AG04450 (cell line): ENCODE data around the gene ZNF112. TPM values are rescaled to one million over a fixed set of nuclear protein-coding genes. Genes with fewer than 3 reads are reported as not detected.

Experiments
- CTCF ChIA-PET: fragments of 300-600, 350-600 bp; formaldehyde crosslinking; extraction: SDS; loops from one replicate; lab custom pipeline; 2022; ENCODE audit warnings: antibody characterized with exemption, inconsistent platforms; lab: Charles Lee
- POLR2A ChIA-PET: fragments of 350-600 bp; formaldehyde crosslinking; extraction: SDS; loops from one replicate; lab custom pipeline; 2021; ENCODE audit warnings: antibody characterized with exemption, inconsistent platforms; lab: Yijun Ruan, JAX
- DNase-seq: peaks from one replicate; pipeline ENCODE4 v3.0.0-alpha.2; 2011; ENCODE audit warnings: low read depth, low spot score
- H3K27ac ChIP-seq: one replicate; pipeline ENCODE4 v1.5.1; 2012; ENCODE audit warnings: low read depth, low read length, control low read depth
- H3K27me3 ChIP-seq: one replicate; pipeline ENCODE4 v1.6.0; 2012; ENCODE audit warnings: low read length; ENCODE audit not compliant: control insufficient read depth, insufficient read depth
- H3K4me3 ChIP-seq: 2 replicates; pipeline ENCODE4 v1.5.1; 2011; ENCODE audit warnings: mild to moderate bottlenecking, low read depth, low read length, control low read depth
- H3K9me3 ChIP-seq: 2 replicates; pipeline ENCODE4 v1.5.1; 2012; ENCODE audit warnings: low read length; ENCODE audit not compliant: control insufficient read depth, insufficient read depth
- polyA plus RNA-seq: library from polyadenylated mRNA; depleted of rRNA; stranded (reverse); fragments of >200 nt; gene quantifications from 2 replicates; pipeline ENCODE4 v1.2.3, GENCODE V29; 2011
- TF ChIP-seq, protein P1 (sequence below): IDR thresholded peaks from 2 replicates; pipeline ENCODE4 v1.5.1; 2011; ENCODE audit warnings: low read depth, low read length, control low read depth, inconsistent platforms

The ZNF112 gene
- polyA plus RNA-seq, 1 experiment, result 6.9 TPM

DNA sequence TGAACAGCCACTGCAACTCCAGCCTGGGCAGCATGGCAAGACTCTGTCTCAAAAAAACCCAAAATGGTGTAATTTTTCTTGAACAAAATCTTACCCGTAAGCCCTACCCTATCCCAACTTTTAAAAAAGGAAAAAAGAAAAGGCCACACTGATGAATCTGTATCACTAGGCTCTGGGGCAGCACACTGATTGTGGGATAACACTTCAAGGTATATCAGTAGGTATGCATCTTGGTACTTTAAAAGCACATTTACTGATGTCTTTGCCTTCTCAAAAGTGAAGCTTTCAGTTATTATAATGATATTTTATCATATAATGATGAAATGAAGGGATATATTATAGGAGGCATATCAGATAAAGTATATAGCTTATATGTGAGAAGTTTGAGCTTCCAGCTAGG lies 24.3 kb downstream of the ZNF112 start:
- no peak for DNase-seq

DNA sequence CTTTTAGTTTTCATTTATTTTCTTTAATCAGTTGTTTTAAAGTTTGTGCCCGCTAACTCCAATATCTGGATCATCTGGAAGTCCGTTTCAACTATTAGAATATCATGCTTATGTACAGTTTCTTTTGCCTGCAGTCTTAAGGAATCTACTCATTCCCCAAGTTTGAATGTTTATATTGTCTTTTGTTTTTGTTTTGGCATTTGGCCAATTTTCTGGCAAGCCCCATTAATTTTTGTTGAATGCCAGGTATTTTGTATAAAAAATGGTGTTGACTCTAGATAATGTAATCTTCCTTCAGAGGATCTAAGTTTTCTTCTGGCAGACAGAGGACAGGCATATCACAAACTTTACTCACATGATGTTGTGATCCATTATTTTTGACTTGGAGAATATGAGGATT lies 40.6 kb downstream of the ZNF112 start:
- Histone ChIP-seq H3K4me3 (no peak overlapping the region), H3K27ac (no peak overlapping the region), H3K9me3 (no peaks in the 10 kb centered on the region), H3K27me3 (no peaks in the 10 kb centered on the region)
- POLR2A ChIA-PET, result no interaction called here
- TF ChIP-seq, protein P1, sequence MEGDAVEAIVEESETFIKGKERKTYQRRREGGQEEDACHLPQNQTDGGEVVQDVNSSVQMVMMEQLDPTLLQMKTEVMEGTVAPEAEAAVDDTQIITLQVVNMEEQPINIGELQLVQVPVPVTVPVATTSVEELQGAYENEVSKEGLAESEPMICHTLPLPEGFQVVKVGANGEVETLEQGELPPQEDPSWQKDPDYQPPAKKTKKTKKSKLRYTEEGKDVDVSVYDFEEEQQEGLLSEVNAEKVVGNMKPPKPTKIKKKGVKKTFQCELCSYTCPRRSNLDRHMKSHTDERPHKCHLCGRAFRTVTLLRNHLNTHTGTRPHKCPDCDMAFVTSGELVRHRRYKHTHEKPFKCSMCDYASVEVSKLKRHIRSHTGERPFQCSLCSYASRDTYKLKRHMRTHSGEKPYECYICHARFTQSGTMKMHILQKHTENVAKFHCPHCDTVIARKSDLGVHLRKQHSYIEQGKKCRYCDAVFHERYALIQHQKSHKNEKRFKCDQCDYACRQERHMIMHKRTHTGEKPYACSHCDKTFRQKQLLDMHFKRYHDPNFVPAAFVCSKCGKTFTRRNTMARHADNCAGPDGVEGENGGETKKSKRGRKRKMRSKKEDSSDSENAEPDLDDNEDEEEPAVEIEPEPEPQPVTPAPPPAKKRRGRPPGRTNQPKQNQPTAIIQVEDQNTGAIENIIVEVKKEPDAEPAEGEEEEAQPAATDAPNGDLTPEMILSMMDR, result no peak
- CTCF ChIA-PET, result no interaction called here
- no peak for DNase-seq

More for the DNA sequence above, 24.3 kb downstream of the ZNF112 start:
- Histone ChIP-seq H3K27ac (no peak overlapping the region), H3K4me3 (no peak overlapping the region), H3K9me3 (peaks cover 19% of the 10 kb centered on the region), H3K27me3 (no peaks in the 10 kb centered on the region)
- TF ChIP-seq, protein P1, result no peak
- POLR2A ChIA-PET, result no interaction called here
- CTCF ChIA-PET, result no interaction called here

DNA sequence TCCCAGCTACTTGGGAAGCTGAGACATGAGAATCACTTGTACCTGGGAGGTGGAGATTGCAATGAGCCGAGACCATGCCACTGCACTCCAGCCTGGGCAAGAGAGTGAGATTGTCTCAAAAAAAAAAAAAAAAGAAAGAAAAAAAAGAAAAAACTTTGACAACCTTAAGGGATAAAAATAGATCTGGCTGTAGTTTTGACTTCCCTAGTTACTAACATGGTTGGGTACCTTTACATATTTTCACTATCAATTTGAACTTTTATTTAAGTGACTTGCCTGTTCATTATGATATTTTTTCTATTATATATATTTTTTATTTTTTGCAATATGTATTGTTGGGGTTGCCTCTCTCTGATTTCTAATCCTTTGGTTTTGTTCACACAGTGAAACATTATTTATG lies 43.2 kb downstream of the ZNF112 start:
- TF ChIP-seq, protein P1, result no peak
- POLR2A ChIA-PET, result no interaction called here
- Histone ChIP-seq H3K27me3 (no peaks in the 10 kb centered on the region), H3K4me3 (no peak overlapping the region), H3K9me3 (no peaks in the 10 kb centered on the region), H3K27ac (no peak overlapping the region)
- CTCF ChIA-PET, result no interaction called here
- DNase-seq, result no peak

DNA sequence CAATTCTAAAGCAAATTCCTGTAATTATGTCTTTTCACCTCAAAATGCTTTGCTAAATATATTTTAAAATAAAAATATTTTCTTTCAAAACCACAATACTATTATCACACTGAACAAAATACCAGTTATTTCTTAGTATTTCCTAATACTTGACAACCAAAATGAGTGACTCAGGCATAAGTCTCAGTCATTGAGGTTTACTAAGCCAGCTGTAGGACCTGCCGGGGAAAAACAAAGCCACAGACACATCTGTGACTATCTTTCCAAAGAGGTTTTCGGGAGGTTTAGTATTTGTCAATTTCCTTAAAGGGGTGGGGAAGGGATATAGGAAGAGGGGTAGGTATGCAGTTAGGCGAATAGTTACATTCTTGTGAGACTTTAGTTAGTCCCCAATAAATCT lies 48.5 kb downstream of the ZNF112 start:
- TF ChIP-seq, protein P1, result no peak
- Histone ChIP-seq H3K27ac (no peak overlapping the region), H3K4me3 (no peak overlapping the region), H3K27me3 (no peaks in the 10 kb centered on the region), H3K9me3 (peaks cover 4% of the 10 kb centered on the region; the same call in 1 of the 2 replicates)
- CTCF ChIA-PET, result no interaction called here
- POLR2A ChIA-PET, result no interaction called here
- DNase-seq, result no peak

DNA sequence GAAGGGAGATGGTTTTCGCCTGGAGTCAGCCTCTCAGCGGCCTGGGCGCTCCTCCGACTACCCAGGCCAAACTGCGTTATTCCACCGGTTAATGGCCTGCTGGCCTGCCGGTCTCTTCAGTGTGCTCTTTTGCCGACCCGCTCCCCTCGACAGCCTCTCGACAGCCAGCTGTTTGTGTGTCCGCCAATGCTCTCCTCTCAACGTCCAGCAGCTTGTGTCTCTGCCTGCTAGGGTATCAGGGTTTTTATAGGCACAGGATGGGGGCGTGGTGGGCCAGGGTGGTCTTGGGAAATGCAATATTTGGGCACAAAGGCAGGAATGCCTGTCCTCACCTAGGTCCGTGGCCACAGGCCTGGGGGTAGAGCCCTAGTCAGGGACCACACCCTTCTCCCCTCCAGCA lies 50.2 kb downstream of the ZNF112 start:
- ChIA-PET POLR2A (no interaction called here), CTCF (no interaction called here)
- DNase-seq, result no peak
- Histone ChIP-seq H3K4me3 (no peak overlapping the region), H3K27me3 (no peaks in the 10 kb centered on the region), H3K27ac (no peak overlapping the region), H3K9me3 (peaks cover 4% of the 10 kb centered on the region; the same call in 1 of the 2 replicates)
- TF ChIP-seq, protein P1, result no peak
